Measurements from ENCODE around the gene WTIP. TPM values are rescaled to one million over a fixed set of nuclear protein-coding genes. Genes with fewer than 3 reads are reported as not detected.
A peak's percentile ranks its signal among the peaks of the same experiment; 100 is the strongest.

WTIP gene
- total RNA-seq, 1 donor from 2014 or later, result 28.2 TPM

DNA sequence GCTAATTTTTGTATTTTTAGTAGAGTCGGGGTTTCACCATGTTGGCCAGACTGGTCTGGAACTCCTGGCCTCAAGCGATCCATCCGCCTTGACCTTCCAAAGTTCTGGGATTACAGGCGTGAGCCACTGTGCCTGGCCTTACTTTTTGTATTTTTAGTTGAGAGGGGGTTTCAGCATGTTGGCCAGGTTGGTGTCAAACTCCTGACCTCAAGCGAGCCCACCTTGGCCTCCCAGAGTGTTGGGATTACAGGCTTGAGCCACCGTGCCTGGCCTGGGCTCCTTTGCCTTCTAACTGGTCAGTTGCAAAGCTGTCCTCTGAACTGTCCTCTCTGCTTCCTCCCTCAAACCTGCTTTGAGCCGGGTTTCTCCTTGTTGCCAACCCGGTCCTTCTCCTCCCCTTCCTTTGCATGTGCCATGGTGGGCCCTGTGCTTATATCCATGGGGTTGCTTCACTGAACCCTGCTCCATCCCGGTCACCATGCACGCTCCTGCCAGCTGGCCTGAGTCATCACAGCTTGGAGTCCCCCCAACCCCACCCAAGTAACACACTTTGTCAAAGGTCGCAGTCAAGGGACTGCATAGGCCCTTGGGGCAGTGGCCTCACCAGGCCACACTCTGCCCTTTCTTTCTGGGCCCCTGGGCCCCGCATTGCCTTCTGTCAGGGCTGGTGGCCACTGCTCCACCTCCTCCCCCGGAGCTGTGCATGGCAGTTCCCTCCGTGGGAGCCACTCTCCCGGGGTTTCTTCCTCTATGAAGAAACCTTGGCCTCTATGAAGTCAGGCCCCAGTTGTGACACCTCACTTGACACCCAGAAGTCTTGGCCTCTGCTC lies 21.2 kb downstream of the WTIP start:
- no peaks in the 10 kb centered on the region for H3K27me3 ChIP-seq
- H3K4me2 ChIP-seq, result no peak overlapping the region
- no peaks in the 10 kb centered on the region for H3K36me3 ChIP-seq
- no peak overlapping the region for H3K27ac Mint-ChIP-seq
- H4K20me1 ChIP-seq (ENCODE audit: low read depth), result peaks cover 21% of the 10 kb centered on the region
- no peaks in the 10 kb centered on the region for H3K4me1 Mint-ChIP-seq
- no peak overlapping the region for H3K4me3 ChIP-seq
- no peak overlapping the region for H3K9ac ChIP-seq
- peaks cover 3% of the 10 kb centered on the region for H3K36me3 Mint-ChIP-seq
- no peak for DNase-seq (ENCODE audit: low spot score)
- H3K4me1 ChIP-seq, result peaks cover 5% of the 10 kb centered on the region
- no peaks in the 10 kb centered on the region for H3K9me3 Mint-ChIP-seq
- H3K27me3 Mint-ChIP-seq (ENCODE audit: insufficient read depth, low read depth), result peaks cover 8% of the 10 kb centered on the region
- H3K4me3 Mint-ChIP-seq, result no peak overlapping the region
- no peaks in the 10 kb centered on the region for H3K79me2 ChIP-seq (ENCODE audit: low read depth)
- H3K9me3 ChIP-seq (ENCODE audit: low read depth), result no peaks in the 10 kb centered on the region
- peaks cover 9% of the 10 kb centered on the region for H3F3A ChIP-seq (ENCODE audit: low read depth)
- no peak overlapping the region for H3K27ac ChIP-seq
- TF ChIP-seq EZH2 (IDR thresholded peaks at IDR 0.05) (no peak), EZH2phosphoT487 (IDR thresholded peaks at IDR 0.05) (no peak)
- TF ChIP-seq, protein P1, sequence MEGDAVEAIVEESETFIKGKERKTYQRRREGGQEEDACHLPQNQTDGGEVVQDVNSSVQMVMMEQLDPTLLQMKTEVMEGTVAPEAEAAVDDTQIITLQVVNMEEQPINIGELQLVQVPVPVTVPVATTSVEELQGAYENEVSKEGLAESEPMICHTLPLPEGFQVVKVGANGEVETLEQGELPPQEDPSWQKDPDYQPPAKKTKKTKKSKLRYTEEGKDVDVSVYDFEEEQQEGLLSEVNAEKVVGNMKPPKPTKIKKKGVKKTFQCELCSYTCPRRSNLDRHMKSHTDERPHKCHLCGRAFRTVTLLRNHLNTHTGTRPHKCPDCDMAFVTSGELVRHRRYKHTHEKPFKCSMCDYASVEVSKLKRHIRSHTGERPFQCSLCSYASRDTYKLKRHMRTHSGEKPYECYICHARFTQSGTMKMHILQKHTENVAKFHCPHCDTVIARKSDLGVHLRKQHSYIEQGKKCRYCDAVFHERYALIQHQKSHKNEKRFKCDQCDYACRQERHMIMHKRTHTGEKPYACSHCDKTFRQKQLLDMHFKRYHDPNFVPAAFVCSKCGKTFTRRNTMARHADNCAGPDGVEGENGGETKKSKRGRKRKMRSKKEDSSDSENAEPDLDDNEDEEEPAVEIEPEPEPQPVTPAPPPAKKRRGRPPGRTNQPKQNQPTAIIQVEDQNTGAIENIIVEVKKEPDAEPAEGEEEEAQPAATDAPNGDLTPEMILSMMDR (IDR thresholded peaks at IDR 0.05), result no peak
- H2AFZ ChIP-seq (replicated peaks), result no peak overlapping the region

DNA sequence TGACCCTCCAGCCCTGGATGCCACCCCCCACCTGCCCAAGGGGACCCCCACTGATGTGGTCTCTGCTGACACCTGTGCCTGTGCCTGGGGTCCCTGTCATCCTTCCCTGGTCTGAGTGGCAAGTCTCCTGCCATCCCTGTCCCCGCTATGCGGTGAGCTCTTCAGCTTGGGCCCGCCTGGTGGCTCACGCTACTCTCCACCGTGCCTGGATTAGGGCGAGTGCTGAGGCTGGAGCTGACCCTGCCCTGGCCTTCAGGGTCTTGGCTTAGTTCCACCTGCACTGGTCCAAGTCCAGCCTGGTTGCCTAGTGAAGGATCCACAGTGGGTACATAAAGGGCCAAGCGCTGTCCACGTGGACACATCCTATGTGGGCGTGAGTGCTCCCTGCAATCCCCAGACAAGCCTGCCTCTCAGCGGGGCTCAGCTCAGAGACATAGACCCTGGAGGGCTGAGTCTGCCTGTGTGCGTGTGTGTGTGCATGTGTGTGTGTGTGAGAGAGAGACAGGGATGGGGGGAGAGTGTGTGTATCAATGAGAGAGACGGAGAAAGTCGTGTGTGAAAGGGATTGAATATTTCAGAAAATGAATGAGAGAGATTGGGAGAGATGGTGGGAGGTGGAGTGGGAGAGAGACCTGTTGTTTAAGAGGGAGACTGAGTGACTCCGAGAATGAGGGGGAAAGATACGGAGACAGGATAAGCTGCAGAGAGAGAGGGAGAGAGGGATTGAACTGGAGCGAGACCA lies 22.1 kb downstream of the WTIP start:
- H3F3A ChIP-seq (ENCODE audit: low read depth), result peaks cover 9% of the 10 kb centered on the region
- H3K4me1 ChIP-seq, result peaks cover 5% of the 10 kb centered on the region
- peaks cover 8% of the 10 kb centered on the region for H3K27me3 Mint-ChIP-seq (ENCODE audit: insufficient read depth, low read depth)
- no peak overlapping the region for H3K27ac ChIP-seq
- H3K79me2 ChIP-seq (ENCODE audit: low read depth), result no peaks in the 10 kb centered on the region
- H3K4me3 Mint-ChIP-seq, result no peak overlapping the region
- H3K4me2 ChIP-seq, result no peak overlapping the region
- no peaks in the 10 kb centered on the region for H3K9me3 Mint-ChIP-seq
- no peak overlapping the region for H3K9ac ChIP-seq
- peak overlapping the region; percentile 51 for H3K27ac Mint-ChIP-seq
- no peak overlapping the region for H3K4me3 ChIP-seq
- no peak overlapping the region for H2AFZ ChIP-seq (replicated peaks)
- H3K36me3 Mint-ChIP-seq, result no peaks in the 10 kb centered on the region
- no peaks in the 10 kb centered on the region for H3K9me3 ChIP-seq (ENCODE audit: low read depth)
- no peaks in the 10 kb centered on the region for H3K4me1 Mint-ChIP-seq
- H3K27me3 ChIP-seq, result no peaks in the 10 kb centered on the region
- H3K36me3 ChIP-seq, result no peaks in the 10 kb centered on the region
- peaks cover 21% of the 10 kb centered on the region for H4K20me1 ChIP-seq (ENCODE audit: low read depth)
- TF ChIP-seq EZH2 (IDR thresholded peaks at IDR 0.05) (no peak), EZH2phosphoT487 (IDR thresholded peaks at IDR 0.05) (no peak)
- TF ChIP-seq, protein P1 (IDR thresholded peaks at IDR 0.05), result no peak
- no peak for DNase-seq (ENCODE audit: low spot score)

DNA sequence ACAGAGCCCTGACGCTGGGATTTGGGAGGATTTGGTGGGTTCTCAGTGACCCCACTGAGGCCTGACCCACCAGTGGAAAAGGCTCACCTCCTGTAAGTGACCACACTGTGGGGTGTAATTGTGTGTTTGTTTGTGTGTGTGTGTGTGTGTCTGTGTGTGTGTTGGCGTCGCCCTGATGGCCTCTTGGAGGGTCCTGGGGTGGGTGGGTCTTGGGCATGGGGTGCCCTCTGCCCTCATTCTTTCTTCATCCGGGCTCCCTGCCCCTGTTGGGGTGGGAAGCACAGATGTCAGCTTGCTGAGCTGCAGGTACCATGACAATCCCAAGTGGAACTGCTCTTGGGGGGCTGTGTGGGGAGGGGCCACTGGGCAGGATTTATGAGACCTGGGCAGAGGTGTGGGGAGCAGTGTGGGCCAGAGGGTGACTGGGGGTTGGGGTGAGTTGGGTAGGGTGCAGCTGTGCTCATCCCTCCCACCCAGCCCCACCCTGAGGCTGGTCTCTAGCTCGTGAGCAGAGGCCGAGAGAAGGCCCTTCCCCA lies 22.8 kb downstream of the WTIP start:
- no peak overlapping the region for H3K4me3 ChIP-seq
- Mint-ChIP-seq H3K4me3 (no peak overlapping the region), H3K27me3 (ENCODE audit: insufficient read depth, low read depth) (peaks cover 13% of the 10 kb centered on the region), H3K27ac (peak overlapping the region; percentile 51), H3K4me1 (peaks cover under 1% of the 10 kb centered on the region), H3K36me3 (no peaks in the 10 kb centered on the region), H3K9me3 (peaks cover under 1% of the 10 kb centered on the region)
- H2AFZ ChIP-seq (replicated peaks), result no peak overlapping the region
- TF ChIP-seq, protein P1 (IDR thresholded peaks at IDR 0.05), result no peak
- TF ChIP-seq EZH2 (IDR thresholded peaks at IDR 0.05) (no peak), EZH2phosphoT487 (IDR thresholded peaks at IDR 0.05) (no peak)
- H3K36me3 ChIP-seq, result no peaks in the 10 kb centered on the region
- H3K9ac ChIP-seq, result no peak overlapping the region
- H3K27me3 ChIP-seq, result no peaks in the 10 kb centered on the region
- H3K9me3 ChIP-seq (ENCODE audit: low read depth), result no peaks in the 10 kb centered on the region
- H3K27ac ChIP-seq, result no peak overlapping the region
- no peak overlapping the region for H3K4me2 ChIP-seq
- no peak for DNase-seq (ENCODE audit: low spot score)
- H3K79me2 ChIP-seq (ENCODE audit: low read depth), result no peaks in the 10 kb centered on the region
- peaks cover 17% of the 10 kb centered on the region for H4K20me1 ChIP-seq (ENCODE audit: low read depth)
- peaks cover 9% of the 10 kb centered on the region for H3F3A ChIP-seq (ENCODE audit: low read depth)
- H3K4me1 ChIP-seq, result peaks cover 5% of the 10 kb centered on the region
